Vagina (tissue), 2 donors: ENCODE data around the gene LCN15. TPM values are rescaled to one million over a fixed set of nuclear protein-coding genes. Genes with fewer than 3 reads are reported as not detected.

ENCODE experiments used
- DNase-seq, 2 donors: peaks; one replicate each; pipeline ENCODE4 v3.0.0-alpha.2; 2017; ENCODE audit errors: extremely low spot score in 2 of 2
- H3K27ac ChIP-seq: fragments of 200-600 bp; sonication (generic); one replicate; pipeline ENCODE4 v1.5.1; 2019
- H3K27me3 ChIP-seq: fragments of 200-600 bp; sonication (generic); one replicate; pipeline ENCODE4 v1.5.1; 2019
- H3K36me3 ChIP-seq, 2 donors: fragments of 200-600 bp; sonication (generic); one replicate each; pipeline ENCODE4 v1.5.1; 2017 to 2019
- H3K4me1 ChIP-seq: fragments of 200-600 bp; sonication (generic); one replicate; pipeline ENCODE4 v1.5.1; 2019
- H3K4me3 ChIP-seq, 2 donors: fragments of 200-600 bp; sonication (generic); 1 replicate in 1 of 2; 2 replicates in 1 of 2; pipeline ENCODE4 v1.5.1; 2016 to 2019
- H3K9me3 ChIP-seq: fragments of 200-600 bp; sonication (generic); one replicate; pipeline ENCODE4 v1.5.1; 2019
- CTCF ChIP-seq, 3 experiments: fragments of 450-650 bp in 2 of 3; fragments of 200-600 bp in 1 of 3; sonication (generic) in 1 of 3; IDR thresholded peaks; one replicate each; pipeline ENCODE4 v1.5.1; 2017 to 2019; ENCODE audit warnings: antibody characterized with exemption in 3 of 3, mild to moderate bottlenecking in 2 of 3, moderate library complexity in 2 of 3
- POLR2A ChIP-seq, 2 donors: fragments of 450-650 bp; IDR thresholded peaks; one replicate each; pipeline ENCODE4 v1.6.1; 2017; ENCODE audit warnings: antibody characterized with exemption in 2 of 2, mild to moderate bottlenecking in 2 of 2, moderate library complexity in 2 of 2
- POLR2AphosphoS5 ChIP-seq, 2 donors: sonication (generic); formaldehyde crosslinking; IDR thresholded peaks; one replicate each; pipeline ENCODE4 v1.9.0; 2017; ENCODE audit warnings: antibody characterized with exemption in 2 of 2, mild to moderate bottlenecking in 2 of 2, low read depth in 1 of 2; ENCODE audit not compliant: insufficient read depth in 1 of 2
- intact Hi-C: fragments of 100-400 bp; cut with DNase I; formaldehyde crosslinking; loops from one replicate; pipeline ENCODE4 v1.15.1; 2023
- total RNA-seq: library from RNA; depleted of rRNA; stranded (reverse); fragments of >200 nt; gene quantifications from one replicate; pipeline ENCODE4 v1.2.3, GENCODE V29; 2016

Gene LCN15
- total RNA-seq, 1 donor from 2014 or later: not detected

GRCh38 chr9:136728548-136729123, 35.7 kb downstream of the LCN15 start:
- peaks cover 0 to 25% of the 10 kb centered on the region in 2 donors for H3K36me3 ChIP-seq
- no peaks in the 10 kb centered on the region for H3K9me3 ChIP-seq
- peaks cover 45% of the 10 kb centered on the region for H3K4me1 ChIP-seq
- no peaks in the 10 kb centered on the region for H3K27me3 ChIP-seq
- peak overlapping the region; percentile 62 for H3K27ac ChIP-seq
- DNase-seq: no peak
- intact Hi-C loops: loop anchor here (5.0 kb wide), 1 partner anchor 61 kb away; no protein-coding TSS in a partner anchor
- TF ChIP-seq POLR2A (IDR thresholded peaks at IDR 0.05): no peak
- TF ChIP-seq POLR2AphosphoS5 (IDR thresholded peaks at IDR 0.05; ENCODE audit: insufficient read depth in 1 of 2, low read depth in 1 of 2): peak in 1 of 2 donors; percentile 29
- H3K4me3 ChIP-seq: peak overlapping the region; percentile 76 to 87

GRCh38 chr9:136728080-136728547, 36.2 kb downstream of the LCN15 start:
- Histone ChIP-seq H3K27ac (peak overlapping the region; percentile 62), H3K4me3 (peak overlapping the region; percentile 76 to 87), H3K27me3 (no peaks in the 10 kb centered on the region), H3K36me3 (peaks cover 0 to 30% of the 10 kb centered on the region in 2 donors), H3K9me3 (no peaks in the 10 kb centered on the region), H3K4me1 (peaks cover 50% of the 10 kb centered on the region)
- intact Hi-C loops: loop anchor here (5.0 kb wide), 1 partner anchor 61 kb away; no protein-coding TSS in a partner anchor
- DNase-seq: no peak
- TF ChIP-seq POLR2AphosphoS5 (IDR thresholded peaks at IDR 0.05; ENCODE audit: insufficient read depth in 1 of 2, low read depth in 1 of 2) (peak; percentile 83 to 93), POLR2A (IDR thresholded peaks at IDR 0.05) (peak; percentile 29 to 92), CTCF (IDR thresholded peaks at IDR 0.05) (peak; percentile 53 to 95 (median 94))

- H3K9me3 ChIP-seq: no peaks in the 10 kb centered on the region
- peaks cover 0 to 36% of the 10 kb centered on the region in 2 donors for H3K36me3 ChIP-seq
- H3K27me3 ChIP-seq: no peaks in the 10 kb centered on the region
- intact Hi-C loops: loop anchor here (5.0 kb wide), 1 partner anchor 59 kb away; no protein-coding TSS in a partner anchor
- no peak for TF ChIP-seq POLR2A (IDR thresholded peaks at IDR 0.05)
- no peak for TF ChIP-seq POLR2AphosphoS5 (IDR thresholded peaks at IDR 0.05; ENCODE audit: insufficient read depth in 1 of 2, low read depth in 1 of 2)
- no peak for TF ChIP-seq CTCF (IDR thresholded peaks at IDR 0.05)
- no peak for DNase-seq
- no peak overlapping the region for H3K27ac ChIP-seq
- peaks cover 51% of the 10 kb centered on the region for H3K4me1 ChIP-seq
- H3K4me3 ChIP-seq: peak overlapping the region; percentile 76 to 87
Measured at GRCh38 chr9:136726631-136727191, 37.6 kb downstream of the LCN15 start.

GRCh38 chr9:136726118-136726517, 38.2 kb downstream of the LCN15 start:
- Histone ChIP-seq H3K36me3 (peaks cover 0 to 36% of the 10 kb centered on the region in 2 donors), H3K27me3 (no peaks in the 10 kb centered on the region), H3K27ac (no peak overlapping the region), H3K9me3 (no peaks in the 10 kb centered on the region), H3K4me1 (peaks cover 57% of the 10 kb centered on the region), H3K4me3 (peak overlapping the region; percentile 76 to 87)
- TF ChIP-seq CTCF (IDR thresholded peaks at IDR 0.05): no peak
- no peak for TF ChIP-seq POLR2AphosphoS5 (IDR thresholded peaks at IDR 0.05; ENCODE audit: insufficient read depth in 1 of 2, low read depth in 1 of 2)
- no peak for TF ChIP-seq POLR2A (IDR thresholded peaks at IDR 0.05)
- DNase-seq: no peak
- intact Hi-C loops: loop anchor here (5.0 kb wide), 1 partner anchor 59 kb away; no protein-coding TSS in a partner anchor

GRCh38 chr9:136725612-136726011, 38.7 kb downstream of the LCN15 start:
- H3K4me3 ChIP-seq: peak overlapping the region; percentile 76 to 87
- TF ChIP-seq POLR2AphosphoS5 (IDR thresholded peaks at IDR 0.05; ENCODE audit: insufficient read depth in 1 of 2, low read depth in 1 of 2): no peak
- TF ChIP-seq POLR2A (IDR thresholded peaks at IDR 0.05): no peak
- no peak for TF ChIP-seq CTCF (IDR thresholded peaks at IDR 0.05)

More at GRCh38 chr9:136725612-136726011, 38.7 kb downstream of the LCN15 start:
- no peak overlapping the region for H3K27ac ChIP-seq
- H3K36me3 ChIP-seq: peaks cover 0 to 36% of the 10 kb centered on the region in 2 donors
- intact Hi-C loops: loop anchor here (5.0 kb wide), 1 partner anchor 58 kb away; no protein-coding TSS in a partner anchor
- no peak for DNase-seq
- no peaks in the 10 kb centered on the region for H3K9me3 ChIP-seq
- H3K27me3 ChIP-seq: no peaks in the 10 kb centered on the region
- H3K4me1 ChIP-seq: peaks cover 62% of the 10 kb centered on the region
